ENCODE measurements around the gene TBC1D23.
"Not testable (repeated sequence)": the region's sequence is repeated elsewhere in the genome, so short reads cannot be mapped to it uniquely, and the experiment has no call there.

The TBC1D23 gene

DNA sequence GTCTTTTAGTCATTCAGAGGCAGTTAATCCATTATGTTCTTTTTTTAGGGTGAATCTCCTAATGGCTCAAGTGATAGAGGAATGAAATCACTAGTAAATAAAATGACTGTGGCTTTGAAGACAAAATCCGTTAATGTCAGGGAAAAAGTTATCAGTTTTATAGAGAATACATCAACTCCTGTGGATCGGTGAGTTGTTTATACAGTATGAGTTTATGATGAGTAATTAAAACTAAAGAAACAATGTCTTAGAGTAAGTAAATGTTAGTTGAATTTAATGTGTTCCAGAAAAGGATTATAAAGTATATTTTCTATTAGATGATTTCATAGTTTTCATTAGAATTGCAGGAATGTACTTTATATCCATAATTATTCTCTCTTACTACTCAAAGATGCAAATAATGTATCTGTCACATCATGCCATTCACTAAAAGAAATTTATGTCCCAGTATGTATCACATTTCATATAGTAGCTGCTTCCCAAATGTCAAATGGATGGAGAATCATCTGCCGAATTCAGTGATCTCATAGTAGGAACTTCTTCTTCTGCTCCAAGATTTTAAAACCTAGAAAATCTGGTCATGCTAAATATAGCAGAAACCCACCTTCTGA lies 49.7 kb downstream of the TBC1D23 start:
- no peak for DNase-seq

DNA sequence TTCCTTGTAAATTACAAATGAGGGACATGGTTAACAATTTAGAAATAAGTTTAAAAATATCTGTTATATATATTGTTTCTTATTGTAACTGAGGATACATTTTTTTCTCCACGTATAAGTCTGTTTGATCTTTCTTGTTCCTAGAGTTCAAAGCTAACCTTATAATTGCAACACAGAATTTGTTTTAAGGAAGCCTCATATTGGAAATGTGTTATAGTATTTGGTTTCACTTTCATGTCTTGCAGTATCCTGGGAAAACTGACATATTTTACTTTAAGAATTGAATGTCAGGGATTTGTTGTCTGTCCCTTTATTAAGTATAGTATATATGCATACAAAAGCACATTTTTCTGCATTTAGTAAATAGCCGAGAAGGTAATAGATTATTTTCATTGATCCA lies 50.2 kb downstream of the TBC1D23 start:
- DNase-seq, result no peak

DNA sequence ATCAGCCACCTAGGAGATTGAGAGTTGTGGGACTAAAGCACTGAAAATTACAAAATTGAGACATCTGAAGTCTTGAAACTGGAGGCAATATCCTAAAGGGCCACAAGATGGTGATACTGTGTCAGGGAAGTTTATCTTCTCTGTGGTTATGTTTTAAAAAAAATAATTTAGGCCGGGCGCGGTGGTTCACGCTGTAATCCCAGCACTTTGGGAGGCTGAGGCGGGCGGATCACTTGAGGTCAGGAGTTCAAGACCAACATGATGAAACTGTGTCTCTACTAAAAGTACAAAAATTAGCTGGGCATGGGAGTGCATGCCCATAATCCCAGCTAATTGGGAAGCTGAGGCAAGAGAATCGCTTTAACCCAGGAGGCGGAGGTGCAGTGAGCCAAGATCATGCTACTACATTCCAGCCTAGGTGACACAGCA lies 55.9 kb downstream of the TBC1D23 start:
- DNase-seq, result peak; percentile 5

DNA sequence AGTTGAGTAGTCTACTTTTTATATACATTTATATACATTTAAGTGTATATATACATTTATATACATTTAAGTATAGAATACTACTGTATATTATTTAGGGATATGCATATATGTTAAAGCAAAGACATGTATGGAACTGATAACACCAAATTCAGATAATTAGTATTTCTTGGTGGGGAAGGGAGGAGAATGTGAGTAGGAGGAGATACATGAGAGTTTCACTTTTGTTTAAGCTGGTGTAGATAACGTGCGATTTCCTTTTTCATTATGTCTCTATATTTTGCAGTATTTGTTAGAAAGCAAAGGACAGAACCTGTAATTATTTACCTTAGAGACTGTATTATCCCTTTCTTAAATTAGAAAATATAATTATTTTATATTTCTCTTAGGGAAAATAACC lies 57.1 kb downstream of the TBC1D23 start:
- no peak for DNase-seq

DNA sequence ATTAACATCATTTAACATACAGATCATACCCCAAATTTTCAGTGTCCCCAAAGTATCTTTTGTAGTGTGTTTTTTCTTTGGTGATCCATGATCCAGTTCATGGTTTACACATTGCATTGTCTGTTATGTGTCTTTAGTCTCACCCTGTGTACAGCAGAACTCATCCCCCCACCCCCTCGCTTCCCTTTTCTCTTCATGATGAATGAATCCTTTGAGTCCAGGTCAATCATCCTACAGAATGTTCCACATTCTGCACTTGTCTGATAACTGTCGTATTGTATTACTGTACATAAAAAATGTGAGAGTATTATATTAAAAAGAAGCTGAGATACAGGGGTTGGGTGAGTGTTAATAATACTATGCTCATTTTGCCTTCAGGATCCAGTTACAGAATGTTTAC lies 59.2 kb downstream of the TBC1D23 start:
- DNase-seq, result no peak

DNA sequence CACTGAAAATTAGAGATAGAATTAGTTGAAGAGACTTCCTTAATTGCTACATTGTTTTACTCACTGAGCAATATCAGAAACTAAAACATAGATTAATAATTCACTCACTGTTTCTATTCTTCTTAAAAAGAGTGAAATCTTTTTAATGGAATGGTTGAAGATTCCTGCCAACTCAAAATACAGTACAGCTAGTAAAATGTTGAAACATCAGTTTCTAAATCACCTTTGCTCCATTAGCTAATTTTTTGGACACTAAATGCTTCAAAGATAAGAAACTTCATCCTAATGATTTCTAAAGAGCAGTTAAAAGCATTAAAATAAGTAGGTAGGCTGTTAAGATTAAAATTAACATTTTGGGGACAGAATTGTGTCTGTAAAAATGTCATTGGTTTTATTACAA lies 63.3 kb downstream of the TBC1D23 start:
- DNase-seq, result no peak

DNA sequence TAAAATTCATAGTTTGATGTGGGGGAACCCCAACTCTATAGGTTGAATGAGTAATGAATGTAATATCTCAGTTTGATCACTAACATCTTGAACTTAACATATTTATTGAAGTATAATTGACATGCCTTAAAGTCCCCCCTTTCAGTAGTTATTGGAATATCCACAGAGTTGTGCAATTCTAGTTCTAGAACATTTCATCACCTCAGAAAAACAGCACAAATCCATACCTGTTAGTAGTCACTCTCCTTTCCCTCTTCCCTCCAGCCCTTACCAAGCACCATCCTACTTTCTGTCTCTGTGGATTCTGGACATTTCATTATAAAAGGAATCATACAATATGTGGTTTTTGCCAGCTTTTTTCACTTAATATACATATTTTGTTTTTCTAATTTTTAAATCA lies 65.0 kb downstream of the TBC1D23 start:
- no peak for DNase-seq

DNA sequence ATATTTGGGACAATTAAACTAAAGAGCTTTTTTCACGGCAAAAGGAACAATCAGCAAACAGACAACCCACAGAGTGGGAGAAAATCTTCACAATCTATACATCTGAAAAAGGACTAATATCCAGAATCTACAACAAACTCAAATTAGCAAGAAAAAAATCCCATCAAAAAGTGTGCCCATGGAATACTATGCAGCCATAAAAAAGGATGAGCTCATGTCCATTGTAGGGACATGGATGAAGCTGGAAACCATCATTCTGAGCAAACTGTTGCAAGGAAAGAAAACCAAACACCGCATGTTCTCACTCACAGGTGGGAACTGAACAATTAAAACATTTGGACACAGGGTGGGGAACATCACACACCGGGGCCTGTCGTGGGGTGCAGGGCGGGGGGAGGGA lies 66.6 kb downstream of the TBC1D23 start:
- DNase-seq, result not testable (repeated sequence)

DNA sequence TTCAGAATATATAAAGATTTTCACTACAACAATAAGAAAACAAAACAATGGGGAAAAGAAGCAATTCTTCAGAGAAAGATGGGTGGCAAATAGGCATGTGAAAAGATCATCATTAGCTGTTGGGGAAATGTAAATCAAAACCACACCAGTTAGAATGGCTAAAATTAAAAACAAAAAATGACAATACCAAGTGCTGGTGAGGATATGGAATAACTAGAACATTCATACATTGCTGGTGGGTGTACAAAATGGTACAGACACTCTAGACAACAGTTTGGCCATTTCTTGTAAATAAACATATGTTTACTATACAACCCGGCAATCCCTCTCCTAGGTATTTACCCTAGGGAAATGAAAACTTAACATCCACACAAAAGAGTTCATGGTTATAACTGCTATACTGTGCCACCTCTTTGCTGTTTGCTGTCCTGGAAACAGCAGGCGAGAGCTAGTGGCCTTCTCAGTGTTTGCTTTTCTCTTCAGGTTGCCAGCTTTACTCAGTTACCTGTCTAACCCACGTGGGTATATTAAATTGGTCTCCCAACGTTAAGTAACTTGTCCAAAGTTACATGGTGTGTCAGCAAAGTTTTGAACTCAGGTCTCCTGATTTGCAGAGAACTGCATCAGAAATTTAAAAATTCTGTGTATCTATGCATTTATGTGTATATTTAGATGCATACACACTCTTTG lies 69.2 kb downstream of the TBC1D23 start:
- DNase-seq, result no peak

DNA sequence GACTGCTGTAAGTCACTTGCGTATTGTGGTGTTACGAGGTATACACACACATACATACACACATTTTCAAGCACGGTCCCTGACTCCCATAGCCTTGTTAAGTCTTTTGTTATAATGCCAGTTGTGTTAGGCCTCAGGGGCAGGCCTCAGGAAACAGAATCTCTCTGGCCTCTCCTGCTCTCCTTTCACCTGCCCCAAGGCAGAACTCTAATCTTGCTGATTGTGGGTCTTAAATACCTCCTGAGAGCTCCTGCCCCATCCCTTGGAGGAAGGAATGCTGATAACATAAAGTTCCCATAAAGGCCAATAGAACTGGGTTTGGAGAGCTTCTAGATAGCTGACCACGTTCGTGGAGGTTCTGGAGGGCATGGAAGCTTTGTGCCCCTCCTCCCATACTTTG lies 69.9 kb downstream of the TBC1D23 start:
- DNase-seq, result no peak

DNA sequence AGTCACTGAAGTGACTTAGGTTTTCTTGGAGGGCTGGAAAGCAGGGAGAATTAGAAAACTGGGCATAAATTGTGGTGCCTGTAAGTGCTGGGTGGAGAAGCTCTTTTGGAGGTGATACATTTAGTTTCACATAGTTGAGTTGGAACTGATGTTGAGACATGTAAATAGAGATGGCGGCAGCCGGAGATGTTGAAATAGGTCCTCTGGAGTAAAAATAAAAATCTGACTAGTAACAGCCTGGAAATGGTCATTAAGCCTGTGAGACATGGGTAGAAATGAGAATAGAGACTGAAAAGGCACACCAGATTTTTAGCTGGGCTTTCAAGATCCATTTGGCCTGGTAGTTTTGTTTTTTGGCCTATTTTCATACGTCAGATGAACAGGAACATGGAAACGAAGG lies 70.9 kb downstream of the TBC1D23 start:
- DNase-seq, result no peak

DNA sequence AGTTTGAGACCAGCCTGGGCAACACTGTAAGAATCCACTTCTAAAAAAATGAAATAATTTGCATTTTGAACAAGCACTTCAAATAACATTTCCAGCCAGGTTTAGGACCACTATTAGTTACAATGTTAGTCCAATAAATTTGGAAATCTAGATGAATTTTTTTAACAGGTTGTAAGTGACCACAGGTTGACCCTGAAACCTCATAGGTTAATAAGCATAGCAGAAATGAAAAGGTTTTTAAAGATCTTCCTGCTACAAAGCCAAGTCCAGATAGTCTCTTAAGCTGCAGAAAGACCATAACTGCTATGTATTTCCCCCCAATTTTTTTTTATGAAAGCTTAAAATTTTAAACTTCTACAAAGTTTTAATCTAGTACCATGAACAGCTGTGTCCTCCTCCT lies 72.3 kb downstream of the TBC1D23 start:
- DNase-seq, result no peak

DNA sequence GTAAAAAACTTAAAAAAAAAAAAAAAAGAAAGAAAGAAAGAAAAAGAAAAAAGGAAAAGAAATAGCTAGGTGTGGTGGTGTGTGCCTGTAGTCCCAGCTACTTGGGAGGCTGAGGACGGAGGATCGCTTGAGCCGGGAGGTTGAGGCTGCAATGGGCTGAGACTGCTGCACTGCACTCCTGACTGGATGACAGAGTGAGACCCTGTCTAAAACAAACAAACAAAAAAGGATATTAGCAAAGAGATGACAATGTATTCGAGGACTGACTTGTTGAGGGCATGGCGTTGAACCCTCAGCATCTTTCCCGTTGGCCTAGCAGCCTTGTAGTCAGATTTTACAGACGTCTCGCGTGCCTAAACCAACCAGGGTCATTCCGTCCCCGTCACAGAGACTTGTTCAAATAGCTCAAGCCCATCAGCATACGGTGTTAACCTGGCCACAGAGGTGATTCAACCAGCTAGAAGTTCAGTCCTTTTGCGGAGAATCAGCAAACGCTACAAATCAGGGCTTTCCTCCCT lies 73.2 kb downstream of the TBC1D23 start:
- DNase-seq, result no peak

DNA sequence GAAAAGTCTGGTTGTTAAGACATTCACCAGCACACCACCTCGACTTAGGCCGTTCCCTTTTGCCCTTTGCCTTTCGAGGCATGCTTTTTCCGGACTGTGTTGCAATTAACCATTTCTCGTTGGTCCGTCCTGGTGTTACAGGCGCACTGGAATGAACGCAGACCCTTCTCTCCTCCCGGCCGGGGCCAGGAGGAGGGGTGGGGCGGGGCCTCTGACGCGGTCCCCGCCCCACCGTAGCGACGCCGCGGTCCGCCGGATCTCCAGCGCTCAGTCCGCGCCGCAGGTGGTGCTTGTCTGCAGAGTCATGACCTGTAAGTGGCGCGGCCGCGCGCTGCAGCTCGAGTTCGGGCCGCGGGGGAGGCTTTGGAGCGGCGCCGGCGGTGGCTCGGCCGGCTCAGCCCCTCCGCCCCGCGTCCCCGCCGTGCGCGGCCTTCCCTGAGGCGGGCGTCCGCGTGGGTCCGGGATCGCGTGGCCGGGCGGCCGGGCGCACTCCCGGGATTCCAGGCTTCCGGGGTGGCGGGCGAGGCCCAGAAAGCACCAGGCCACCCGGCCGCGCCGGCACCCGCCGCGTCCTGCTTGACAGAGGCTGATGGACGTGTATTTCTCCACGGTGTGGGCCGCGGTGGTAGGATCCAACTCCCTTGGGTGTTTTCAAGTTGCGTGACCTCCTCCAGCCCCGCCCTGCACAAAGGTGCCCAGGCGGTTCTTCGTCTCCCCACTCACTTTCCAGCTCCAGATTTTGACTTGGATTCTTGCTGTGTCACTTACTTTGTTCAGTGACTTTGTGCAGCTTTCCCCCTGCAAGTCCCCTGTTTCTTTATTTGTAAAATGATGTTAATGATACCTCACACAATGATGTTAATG lies 73.9 kb downstream of the TBC1D23 start, which contains the start of gene NIT2:
NIT2 (plus strand) TSS at position 270 of the 864 bp plus-strand sequence; CDS start at position 305, 35 bp downstream.
- DNase-seq, result peak; percentile 36

DNA sequence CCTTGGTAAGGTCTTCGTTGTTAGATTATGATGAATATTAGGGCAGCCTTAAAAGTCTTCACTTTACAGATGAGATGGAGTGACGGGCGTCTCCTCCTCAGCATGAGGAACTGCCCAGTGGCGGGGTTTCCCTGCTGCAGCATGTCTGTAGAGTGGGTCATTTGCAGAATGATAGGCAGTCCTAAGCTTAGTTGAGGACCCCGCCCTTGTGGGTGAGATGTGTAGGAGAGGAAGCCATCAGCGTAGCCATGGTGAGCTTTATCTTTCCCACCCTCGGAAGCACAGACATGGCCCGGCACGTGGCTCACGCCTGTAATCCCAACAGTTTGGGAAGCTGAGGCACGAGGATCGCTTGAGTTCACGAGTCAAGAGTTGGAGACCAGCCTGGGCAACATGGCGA lies 74.6 kb downstream of the TBC1D23 start:
- DNase-seq, result no peak

DNA sequence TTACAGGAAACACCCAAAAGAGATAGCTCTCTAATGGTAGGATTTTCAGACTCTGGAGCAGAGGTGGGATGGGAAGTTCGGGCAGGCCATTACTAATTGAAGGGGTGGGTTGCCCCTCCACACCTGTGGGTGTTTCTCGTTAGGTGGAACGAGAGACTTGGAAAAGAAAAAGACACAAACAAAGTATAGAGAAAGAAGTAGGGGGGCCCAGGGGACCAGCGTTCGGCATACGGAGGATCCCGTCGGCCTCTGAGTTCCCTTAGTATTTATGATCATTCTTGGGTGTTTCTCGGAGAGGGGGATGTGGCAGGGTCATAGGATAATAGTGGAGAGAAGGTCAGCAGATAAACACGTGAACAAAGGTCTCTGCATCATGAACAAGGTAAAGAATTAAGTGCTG lies 75.4 kb downstream of the TBC1D23 start:
- not testable (repeated sequence) for DNase-seq

DNA sequence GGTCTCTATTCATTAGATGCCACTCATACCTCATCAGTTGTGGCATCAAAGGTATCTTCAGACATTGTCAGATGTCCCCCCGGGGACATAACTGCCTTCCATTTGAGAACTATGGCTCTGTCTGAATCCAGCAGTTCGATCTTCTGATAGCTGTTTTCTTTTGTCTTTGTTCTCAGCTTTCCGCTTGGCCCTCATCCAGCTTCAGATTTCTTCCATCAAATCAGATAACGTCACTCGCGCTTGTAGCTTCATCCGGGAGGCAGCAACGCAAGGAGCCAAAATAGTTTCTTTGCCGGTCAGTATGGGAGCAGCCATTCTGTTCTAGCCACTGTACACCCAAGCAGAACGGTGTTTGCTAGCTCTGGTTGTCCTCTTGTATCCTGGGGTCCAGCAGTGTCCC lies 78.1 kb downstream of the TBC1D23 start:
- DNase-seq, result no peak

DNA sequence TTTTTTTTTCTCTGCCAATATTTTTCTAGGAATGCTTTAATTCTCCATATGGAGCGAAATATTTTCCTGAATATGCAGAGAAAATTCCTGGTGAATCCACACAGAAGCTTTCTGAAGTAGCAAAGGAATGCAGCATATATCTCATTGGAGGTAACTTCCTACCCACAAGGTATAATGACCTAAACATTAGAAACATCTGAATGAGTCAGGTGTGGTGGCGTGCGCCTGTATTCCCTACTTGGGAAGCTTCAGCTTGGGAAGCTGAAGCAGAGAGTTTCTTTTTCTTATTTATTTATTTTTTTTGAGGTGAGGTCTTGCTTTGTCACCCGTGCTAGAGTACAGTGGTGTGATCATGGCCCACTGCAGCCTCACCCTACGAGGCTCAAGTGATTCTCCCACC lies 79.0 kb downstream of the TBC1D23 start:
- DNase-seq, result no peak

DNA sequence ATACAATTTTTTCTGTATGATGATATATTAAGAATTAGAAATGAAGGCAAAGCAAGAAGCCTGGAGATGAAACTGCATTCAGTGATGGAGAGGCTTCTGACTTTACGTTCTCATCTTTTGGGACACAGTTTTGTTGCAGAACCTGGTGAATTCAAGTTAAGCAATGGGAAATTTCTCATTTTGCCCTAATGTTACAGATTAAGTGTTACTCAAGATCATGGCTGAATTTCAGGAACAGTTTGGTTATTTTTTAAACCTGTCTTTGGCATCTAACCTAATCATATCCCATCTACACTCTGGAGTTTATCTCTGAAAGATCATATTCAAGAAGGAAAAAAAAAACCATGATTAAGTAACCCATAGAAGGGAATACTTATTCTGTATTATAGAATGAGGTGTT lies 79.7 kb downstream of the TBC1D23 start:
- DNase-seq, result no peak

DNA sequence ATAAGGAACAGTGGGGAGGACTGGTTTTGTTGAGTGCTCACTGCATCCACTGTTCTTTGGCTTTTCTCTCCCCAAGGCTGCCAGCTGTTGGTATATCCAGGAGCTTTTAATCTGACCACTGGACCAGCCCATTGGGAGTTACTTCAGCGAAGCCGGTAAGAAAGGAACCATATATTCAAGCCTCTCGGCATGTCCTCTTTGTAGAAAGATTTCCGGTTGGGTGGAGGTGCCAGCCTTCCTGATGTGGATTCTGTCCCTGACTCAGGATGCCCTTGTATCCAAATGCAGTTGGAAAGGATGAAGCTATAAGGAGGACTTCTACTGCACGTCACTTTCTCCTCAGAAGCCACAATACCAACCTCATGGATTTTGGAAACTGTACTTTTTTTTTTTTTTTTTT lies 87.9 kb downstream of the TBC1D23 start:
- no peak for DNase-seq

DNA sequence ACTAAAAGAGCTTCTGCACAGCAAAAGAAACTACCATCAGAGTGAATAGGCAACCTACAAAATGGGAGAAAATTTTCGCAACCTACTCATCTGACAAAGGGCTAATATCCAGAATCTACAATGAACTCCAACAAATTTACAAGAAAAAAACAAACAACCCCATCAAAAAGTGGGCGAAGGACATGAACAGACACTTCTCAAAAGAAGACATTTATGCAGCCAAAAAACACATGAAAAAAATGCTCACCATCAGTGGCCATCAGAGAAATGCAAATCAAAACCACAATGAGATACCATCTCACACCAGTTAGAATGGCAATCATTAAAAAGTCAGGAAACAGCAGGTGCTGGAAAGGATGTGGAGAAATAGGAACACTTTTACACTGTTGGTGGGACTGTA lies 91.0 kb downstream of the TBC1D23 start:
- DNase-seq, result not testable (repeated sequence)

DNA sequence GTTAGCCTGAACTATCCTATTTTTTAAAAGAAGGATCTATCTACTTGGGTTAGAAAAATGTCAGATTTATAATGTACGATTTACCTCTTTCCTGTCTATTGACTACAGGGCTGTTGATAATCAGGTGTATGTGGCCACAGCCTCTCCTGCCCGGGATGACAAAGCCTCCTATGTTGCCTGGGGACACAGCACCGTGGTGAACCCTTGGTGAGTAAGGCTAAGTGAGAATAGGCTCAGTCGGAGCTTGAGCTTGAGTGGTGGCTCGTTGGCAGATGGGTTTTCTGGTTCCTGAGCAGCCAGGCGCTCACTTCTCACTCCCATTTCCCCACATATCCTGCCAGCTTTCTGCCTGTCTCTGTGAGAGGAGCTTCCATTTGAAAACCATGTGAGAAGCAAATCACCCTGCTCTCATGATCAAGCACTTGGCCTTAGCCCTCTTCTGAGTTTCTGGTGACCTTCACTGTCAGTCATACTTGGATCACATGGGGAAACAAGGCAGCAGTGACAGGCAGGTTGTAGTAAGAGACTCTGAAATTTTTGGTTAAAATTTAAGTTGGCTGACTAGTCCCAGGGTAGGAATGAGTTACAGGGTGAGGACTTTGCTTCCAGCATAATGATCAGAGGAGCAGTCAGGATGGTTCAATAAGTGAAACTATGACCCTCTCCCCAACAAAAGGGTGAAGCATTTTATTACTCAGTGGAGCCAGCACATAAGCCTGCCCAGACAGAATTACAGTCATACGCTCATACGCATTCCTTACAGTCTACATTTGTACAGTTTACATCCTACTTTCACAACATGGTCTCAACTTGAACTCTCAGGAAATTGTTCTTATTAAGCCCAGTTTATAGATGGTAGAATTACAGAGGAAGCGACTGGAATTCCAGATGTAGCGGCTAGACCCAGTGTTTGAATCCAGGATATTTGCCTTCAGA lies 91.8 kb downstream of the TBC1D23 start:
- DNase-seq, result no peak

DNA sequence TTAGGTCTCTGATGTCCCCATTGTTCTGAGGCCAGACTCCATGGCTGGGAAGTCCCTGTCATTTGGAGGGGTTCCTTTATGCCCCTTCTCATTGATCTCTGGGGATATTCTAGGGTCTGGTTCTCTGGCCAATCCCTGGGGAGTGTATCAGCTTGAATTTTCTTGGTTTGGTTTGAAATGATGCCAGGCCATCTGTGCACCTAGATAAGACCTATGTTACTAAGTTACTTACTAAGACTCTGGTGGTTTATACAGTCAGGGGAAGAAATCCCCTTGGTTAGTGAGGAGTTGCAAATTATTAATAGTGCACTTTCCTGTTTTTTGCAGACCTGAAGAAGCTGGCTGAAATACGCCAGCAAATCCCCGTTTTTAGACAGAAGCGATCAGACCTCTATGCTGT lies 94.1 kb downstream of the TBC1D23 start:
- no peak for DNase-seq
